ENCODE data around the gene STYXL1.

GRCh38 chr7:76002822-76003221, 45.0 kb downstream of the STYXL1 start:
- no peak for TF ChIP-seq POLR2A (IDR thresholded peaks at IDR 0.05)
- no peak for TF ChIP-seq EP300 (IDR thresholded peaks at IDR 0.05)
- TF ChIP-seq CTCF (IDR thresholded peaks at IDR 0.05): no peak
- no peak for TF ChIP-seq POLR2AphosphoS5 (IDR thresholded peaks at IDR 0.05)
